Neural cell (in vitro differentiated cells): ENCODE results near the gene OR2A7. TPM values are rescaled to one million over a fixed set of nuclear protein-coding genes. Genes with fewer than 3 reads are reported as not detected.
"Not testable (repeated sequence)": the region's sequence is repeated elsewhere in the genome, so short reads cannot be mapped to it uniquely, and the experiment has no call there.

Experiments
- H2AFZ ChIP-seq: fragments of 200-600, 300-800 bp; sonication (generic), shearing (Covaris generic); 2 replicates; pipeline ENCODE4 v1.6.0; 2014; ENCODE audit warnings: low read depth, mild to moderate bottlenecking, antibody characterized with exemption, low read length, moderate library complexity
- H3F3A ChIP-seq: fragments of 200-600 bp; shearing (Covaris generic); 2 replicates; pipeline ENCODE4 v1.6.1; 2016; ENCODE audit warnings: mild to moderate bottlenecking, moderate library complexity, mixed read lengths, antibody characterized with exemption, low read length; ENCODE audit not compliant: insufficient read depth, poor library complexity, severe bottlenecking
- H3K27ac ChIP-seq: fragments of 200-600, 300-800 bp; sonication (generic), shearing (Covaris generic); 2 replicates; pipeline ENCODE4 v1.5.1; 2014; ENCODE audit warnings: mild to moderate bottlenecking, low read length, moderate library complexity
- H3K27me3 ChIP-seq: fragments of 300-800, 200-600 bp; sonication (generic), shearing (Covaris generic); 2 replicates; pipeline ENCODE4 v1.6.0; 2014; ENCODE audit warnings: mild to moderate bottlenecking, low read depth, low read length, moderate library complexity; ENCODE audit not compliant: insufficient read depth
- H3K36me3 ChIP-seq: fragments of 300-800, 200-600 bp; sonication (generic), shearing (Covaris generic); 2 replicates; pipeline ENCODE4 v1.5.1; 2014; ENCODE audit warnings: mild to moderate bottlenecking, antibody characterized with exemption, low read length, moderate library complexity; ENCODE audit not compliant: insufficient read depth
- H3K4me2 ChIP-seq: fragments of 300-800, 200-600 bp; sonication (generic), shearing (Covaris generic); 2 replicates; pipeline ENCODE4 v1.6.0; 2014; ENCODE audit warnings: mild to moderate bottlenecking, low read length
- H3K4me3 ChIP-seq: fragments of 300-800, 200-600 bp; sonication (generic), shearing (Covaris generic); 2 replicates; pipeline ENCODE4 v1.5.1; 2014; ENCODE audit warnings: mild to moderate bottlenecking, low read length, moderate library complexity
- H3K79me2 ChIP-seq: fragments of 200-600 bp; shearing (Covaris generic); replicated peaks from 2 replicates; pipeline ENCODE4 v1.6.0; 2014; ENCODE audit warnings: mild to moderate bottlenecking, low read length, moderate library complexity; ENCODE audit not compliant: insufficient read depth
- H3K9ac ChIP-seq: fragments of 300-800, 200-600 bp; sonication (generic), shearing (Covaris generic); 2 replicates; pipeline ENCODE4 v1.6.1; 2016; ENCODE audit warnings: mild to moderate bottlenecking, low read length, mixed read lengths
- H3K9me2 ChIP-seq: fragments of 200-600 bp; shearing (Covaris generic); 2 replicates; pipeline ENCODE4 v1.6.1; 2016; ENCODE audit warnings: mild to moderate bottlenecking, low read length, mixed read lengths; ENCODE audit not compliant: insufficient read depth
- H3K9me3 ChIP-seq: fragments of 200-600, 300-800 bp; sonication (generic), shearing (Covaris generic); 2 replicates; pipeline ENCODE4 v1.6.1; 2016; ENCODE audit warnings: mild to moderate bottlenecking, mixed run types, low read length, moderate library complexity, mixed read lengths
- H4K20me1 ChIP-seq: fragments of 200-600 bp; shearing (Covaris generic); 2 replicates; pipeline ENCODE4 v1.6.1; 2016; ENCODE audit warnings: mild to moderate bottlenecking, mixed run types; ENCODE audit not compliant: insufficient read depth
- polyA plus RNA-seq: library from polyadenylated mRNA; depleted of rRNA; stranded (reverse); fragments of >200 nt; gene quantifications from 2 replicates; pipeline ENCODE4 v1.2.3, GENCODE V29; 2014

Gene OR2A7
- polyA plus RNA-seq, 1 donor from 2014 or later: not detected

DNA sequence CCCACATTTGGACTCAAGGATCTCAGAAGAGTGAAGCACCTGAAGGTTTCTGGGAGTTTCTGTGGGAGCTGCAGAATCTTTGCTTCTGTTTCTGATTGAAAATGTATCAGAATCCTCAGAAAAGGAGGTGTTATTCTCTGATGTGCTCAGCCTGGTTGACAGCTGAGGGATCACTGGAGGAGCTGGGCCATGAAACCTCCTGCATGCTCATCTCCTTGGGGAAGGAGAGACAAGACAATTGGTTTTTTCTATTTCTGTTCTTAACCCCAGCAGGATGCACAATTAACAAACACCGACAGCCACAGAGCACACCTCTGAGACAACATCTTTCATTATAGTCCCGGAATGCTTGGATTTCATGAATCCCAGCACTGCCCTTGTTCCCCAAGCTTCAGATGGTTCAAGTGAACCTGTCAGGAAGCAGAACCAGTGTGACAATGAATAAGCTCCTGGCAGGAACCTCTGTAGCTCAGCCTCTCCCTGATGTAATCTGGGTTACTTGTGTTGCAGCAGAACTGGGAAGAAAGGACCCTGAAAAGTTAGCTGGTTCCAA lies 26.0 kb downstream of the OR2A7 start:
- not testable (repeated sequence) for H3K27ac ChIP-seq, H3K36me3 ChIP-seq, H3K9me2 ChIP-seq, H3K79me2 ChIP-seq, H3F3A ChIP-seq, H4K20me1 ChIP-seq, H3K4me3 ChIP-seq, H3K9ac ChIP-seq, H3K9me3 ChIP-seq, H3K4me2 ChIP-seq, H2AFZ ChIP-seq, H3K27me3 ChIP-seq

DNA sequence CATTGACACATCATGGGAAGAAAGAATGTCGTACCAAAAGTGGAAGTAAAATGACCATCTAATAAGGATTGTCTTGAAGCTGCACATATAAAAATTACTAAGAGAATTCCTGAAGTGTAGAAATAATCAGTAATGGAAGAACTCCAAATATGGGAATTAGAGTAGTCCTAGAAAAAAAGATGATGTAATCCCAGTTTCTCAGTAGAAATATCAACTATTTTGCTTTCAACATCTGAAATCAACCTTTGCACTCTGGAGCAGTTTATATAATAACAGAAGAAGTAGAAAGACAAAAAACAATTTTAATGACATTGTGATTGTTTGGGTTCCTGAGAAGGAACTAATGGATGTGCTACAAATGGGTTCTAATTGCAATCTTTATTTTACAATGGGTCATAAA lies 31.6 kb downstream of the OR2A7 start:
- not testable (repeated sequence) for H3K9ac ChIP-seq, H3K27ac ChIP-seq, H2AFZ ChIP-seq, H3K27me3 ChIP-seq, H3K36me3 ChIP-seq, H3K4me2 ChIP-seq, H4K20me1 ChIP-seq, H3F3A ChIP-seq, H3K9me2 ChIP-seq, H3K4me3 ChIP-seq, H3K79me2 ChIP-seq, H3K9me3 ChIP-seq

DNA sequence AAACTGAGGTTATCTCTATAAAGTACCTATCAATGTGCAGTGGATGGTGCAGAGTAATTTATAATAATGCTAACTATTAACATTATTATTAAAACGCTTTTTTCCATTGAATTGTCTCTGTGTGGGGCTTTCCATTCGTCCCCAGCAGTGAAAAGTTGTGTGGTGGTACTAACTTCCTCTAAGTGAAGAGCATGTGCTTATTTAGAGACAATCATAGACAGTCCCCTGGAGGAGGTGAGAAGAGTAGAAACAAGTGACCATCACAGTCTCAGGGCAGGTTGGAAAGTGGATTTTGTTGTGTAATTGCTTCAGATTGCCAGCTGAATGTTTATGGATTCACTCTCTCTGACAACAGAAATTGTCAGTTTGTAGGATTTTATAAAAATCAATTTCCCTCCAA lies 33.6 kb downstream of the OR2A7 start:
- H3K4me3 ChIP-seq, H3K27me3 ChIP-seq, H3K79me2 ChIP-seq, H3K9me2 ChIP-seq, H3K36me3 ChIP-seq, H3K27ac ChIP-seq, H3K9me3 ChIP-seq, H2AFZ ChIP-seq, H4K20me1 ChIP-seq, H3K4me2 ChIP-seq, H3F3A ChIP-seq, H3K9ac ChIP-seq: not testable (repeated sequence)

DNA sequence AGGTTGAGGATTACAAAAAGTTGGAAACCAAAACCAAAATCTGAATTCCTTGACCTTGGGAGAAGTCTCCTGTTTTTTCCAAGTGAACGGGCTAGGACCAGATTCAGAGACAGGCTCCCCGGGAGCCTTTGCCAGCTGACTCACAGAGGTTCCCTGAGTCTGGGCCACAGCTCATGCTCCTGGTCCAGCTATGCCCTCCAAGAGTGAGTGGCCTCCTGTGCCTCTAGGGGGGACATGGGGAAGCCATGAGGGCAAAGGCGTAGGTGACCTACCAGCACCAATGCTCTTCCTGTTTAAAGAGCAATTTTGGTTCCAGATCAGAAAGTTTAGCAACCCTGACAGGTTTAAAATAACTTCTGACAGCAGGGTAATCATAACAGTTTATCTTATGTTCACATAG lies 35.8 kb downstream of the OR2A7 start:
- H3F3A ChIP-seq, H3K4me2 ChIP-seq, H3K27me3 ChIP-seq, H3K27ac ChIP-seq, H2AFZ ChIP-seq, H3K4me3 ChIP-seq, H3K9me2 ChIP-seq, H3K9me3 ChIP-seq, H3K79me2 ChIP-seq, H4K20me1 ChIP-seq, H3K9ac ChIP-seq, H3K36me3 ChIP-seq: not testable (repeated sequence)

DNA sequence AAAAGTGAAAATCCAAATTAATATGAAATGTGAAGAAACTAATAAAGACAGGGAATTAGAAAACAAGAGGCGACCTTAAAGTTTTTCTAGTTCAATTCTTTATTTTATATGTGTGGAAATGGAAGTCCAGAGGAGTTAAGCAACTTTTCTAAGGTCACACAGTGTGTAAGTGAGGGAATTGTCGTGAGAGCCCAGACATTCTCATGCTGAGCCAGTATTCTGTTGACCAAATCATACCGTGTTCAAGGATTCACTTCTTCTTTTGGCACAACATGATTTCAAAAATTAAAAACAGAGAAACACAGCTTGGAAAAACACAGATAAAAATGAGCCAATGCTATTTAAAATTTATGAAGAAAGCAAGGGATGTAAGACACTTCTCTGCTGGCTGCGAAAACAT lies 37.7 kb downstream of the OR2A7 start:
- H3K9me2 ChIP-seq, H3K9ac ChIP-seq, H3K9me3 ChIP-seq, H3K79me2 ChIP-seq, H3K4me3 ChIP-seq, H3K27ac ChIP-seq, H2AFZ ChIP-seq, H4K20me1 ChIP-seq, H3K4me2 ChIP-seq, H3F3A ChIP-seq, H3K27me3 ChIP-seq, H3K36me3 ChIP-seq: not testable (repeated sequence)

DNA sequence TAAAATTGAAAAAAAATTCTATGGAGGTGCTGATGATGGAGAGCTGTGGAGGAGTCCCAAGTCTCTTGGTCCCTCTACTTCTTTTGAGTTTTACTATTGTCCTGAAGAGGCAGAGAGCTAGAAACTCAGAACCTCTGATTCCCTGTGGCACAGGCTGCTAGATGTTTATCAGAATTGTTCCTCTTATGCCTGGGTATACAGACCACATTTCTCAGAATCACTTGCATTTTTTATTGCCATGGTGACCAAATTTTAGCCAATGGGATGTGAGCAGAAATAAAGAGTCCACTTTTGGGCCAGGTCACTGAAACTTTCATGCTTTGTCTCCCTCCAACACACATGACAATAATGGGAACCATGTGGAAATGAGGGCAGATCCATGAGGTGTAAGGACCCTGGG lies 40.9 kb downstream of the OR2A7 start:
- H2AFZ ChIP-seq, H4K20me1 ChIP-seq, H3K36me3 ChIP-seq, H3K27me3 ChIP-seq, H3K79me2 ChIP-seq, H3K4me2 ChIP-seq, H3K9ac ChIP-seq, H3K9me2 ChIP-seq, H3K27ac ChIP-seq, H3K4me3 ChIP-seq, H3K9me3 ChIP-seq, H3F3A ChIP-seq: not testable (repeated sequence)

DNA sequence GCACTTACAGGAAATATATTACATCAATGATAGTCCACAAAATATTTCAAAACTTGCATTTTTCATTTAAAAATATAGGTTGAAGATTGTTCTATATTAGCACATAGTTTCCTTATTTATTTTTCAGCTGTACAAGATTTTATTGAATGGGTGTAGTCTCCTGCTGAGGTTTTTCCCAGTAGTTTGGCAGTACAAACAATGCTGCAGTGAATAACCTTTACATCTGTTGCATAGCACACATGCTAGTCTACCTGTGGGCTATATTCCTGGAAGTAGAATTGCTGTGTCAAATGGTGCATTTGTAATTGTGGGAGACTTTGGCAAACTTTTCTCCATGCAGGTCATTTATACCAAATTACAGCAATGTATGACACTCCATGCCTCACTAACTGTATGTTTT lies 44.1 kb downstream of the OR2A7 start:
- not testable (repeated sequence) for H3K4me3 ChIP-seq, H3K36me3 ChIP-seq, H3K79me2 ChIP-seq, H3F3A ChIP-seq, H3K27ac ChIP-seq, H3K9ac ChIP-seq, H3K4me2 ChIP-seq, H3K27me3 ChIP-seq, H3K9me3 ChIP-seq, H4K20me1 ChIP-seq, H2AFZ ChIP-seq, H3K9me2 ChIP-seq

DNA sequence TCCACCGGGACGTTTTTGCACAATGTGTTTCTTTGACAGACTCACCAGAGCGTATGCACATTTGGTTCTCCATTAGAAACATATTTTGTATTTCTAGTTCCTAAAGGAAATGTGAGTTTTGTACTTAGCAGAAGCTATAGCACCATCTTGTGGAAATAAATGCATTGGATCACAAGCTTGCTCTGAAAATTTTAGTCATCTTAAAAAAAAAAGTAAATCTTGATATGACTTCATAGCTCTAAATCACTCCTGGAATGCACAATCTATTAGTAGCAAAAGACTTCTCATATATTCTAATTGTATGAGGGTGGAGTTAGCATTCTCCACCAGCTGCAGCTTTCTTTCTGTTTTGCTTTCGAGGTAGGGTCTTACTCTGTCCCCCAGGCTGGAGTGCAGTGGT lies 45.4 kb downstream of the OR2A7 start:
- not testable (repeated sequence) for H3K27me3 ChIP-seq, H3K4me2 ChIP-seq, H3K27ac ChIP-seq, H3K9me2 ChIP-seq, H3K36me3 ChIP-seq, H3K9me3 ChIP-seq, H3K79me2 ChIP-seq, H3K4me3 ChIP-seq, H4K20me1 ChIP-seq, H3F3A ChIP-seq, H2AFZ ChIP-seq, H3K9ac ChIP-seq
